Measurements from ENCODE around the gene OR13J1. TPM values are rescaled to one million over a fixed set of nuclear protein-coding genes. Genes with fewer than 3 reads are reported as not detected.
A peak's percentile ranks its signal among the peaks of the same experiment; 100 is the strongest.
"Not testable (repeated sequence)": the region's sequence is repeated elsewhere in the genome, so short reads cannot be mapped to it uniquely, and the experiment has no call there.

OR13J1 gene
- total RNA-seq, 1 donor from 2014 or later, result not detected

DNA sequence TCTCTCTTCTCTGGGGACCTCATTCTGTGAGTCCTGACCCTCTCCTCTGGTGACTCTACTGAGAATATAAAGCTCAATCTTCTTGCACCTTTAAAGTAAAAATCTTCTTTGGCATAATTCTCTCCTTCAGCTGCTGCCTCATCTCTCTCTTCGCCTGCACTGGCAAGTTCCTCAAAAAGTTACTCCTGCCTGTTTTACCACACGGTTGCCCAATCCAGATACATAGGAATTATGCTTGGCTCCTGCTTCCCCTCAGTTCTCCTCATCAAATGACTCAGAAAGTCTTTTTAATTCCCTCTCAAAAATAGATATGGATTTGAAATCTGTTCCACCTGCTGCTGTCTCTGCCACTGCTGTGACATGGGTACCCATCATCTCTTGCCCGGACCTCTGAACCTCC, 21.4 kb upstream of the OR13J1 start:
- no peaks in the 10 kb centered on the region for H3K9me3 Mint-ChIP-seq
- no peak overlapping the region for H3K27ac Mint-ChIP-seq
- no peaks in the 10 kb centered on the region for H3K36me3 Mint-ChIP-seq (ENCODE audit: low read depth)
- H3K4me3 Mint-ChIP-seq, result no peak overlapping the region
- H3K4me1 Mint-ChIP-seq, result no peaks in the 10 kb centered on the region
- peak; percentile 41 for DNase-seq
- peaks cover 41% of the 10 kb centered on the region for H3K27me3 Mint-ChIP-seq
- intact Hi-C loops (cut with micrococcal nuclease), result no loop called here

DNA sequence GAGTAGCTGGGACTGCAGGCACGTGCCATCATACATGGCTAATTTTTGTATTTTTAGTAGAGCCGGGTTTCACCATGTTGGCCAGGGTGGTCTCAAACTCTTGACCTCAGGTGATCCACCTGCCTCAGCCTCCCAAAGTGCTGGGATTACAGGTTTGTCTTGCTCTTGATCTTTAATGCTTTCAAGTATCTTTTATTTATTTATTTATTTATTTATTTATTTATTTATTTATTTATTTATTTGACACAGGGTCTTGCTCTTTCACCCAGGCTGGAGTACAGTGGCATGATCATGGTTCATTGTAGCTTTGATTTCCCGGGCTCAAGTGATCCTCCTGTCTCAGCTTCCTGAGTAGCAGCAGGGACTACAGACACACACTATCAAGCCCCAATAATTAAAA, 14.7 kb upstream of the OR13J1 start:
- H3K4me3 Mint-ChIP-seq; H3K27ac Mint-ChIP-seq; H3K36me3 Mint-ChIP-seq (ENCODE audit: low read depth); H3K9me3 Mint-ChIP-seq; intact Hi-C loops (cut with micrococcal nuclease); H3K4me1 Mint-ChIP-seq; DNase-seq: not testable (repeated sequence)
- H3K27me3 Mint-ChIP-seq, result peaks cover 33% of the 10 kb centered on the region

GRCh38 chr9:35882996-35883395, 12.8 kb upstream of the OR13J1 start:
- Mint-ChIP-seq H3K36me3 (ENCODE audit: low read depth) (no peaks in the 10 kb centered on the region), H3K27me3 (peaks cover 41% of the 10 kb centered on the region), H3K4me3 (no peak overlapping the region), H3K4me1 (no peaks in the 10 kb centered on the region), H3K27ac (no peak overlapping the region), H3K9me3 (no peaks in the 10 kb centered on the region)
- peak; percentile 41 for DNase-seq
- intact Hi-C loops (cut with micrococcal nuclease), result loop anchor here (1.0 kb wide), 2 partner anchors 57 to 93 kb away; no protein-coding TSS in a partner anchor

DNA sequence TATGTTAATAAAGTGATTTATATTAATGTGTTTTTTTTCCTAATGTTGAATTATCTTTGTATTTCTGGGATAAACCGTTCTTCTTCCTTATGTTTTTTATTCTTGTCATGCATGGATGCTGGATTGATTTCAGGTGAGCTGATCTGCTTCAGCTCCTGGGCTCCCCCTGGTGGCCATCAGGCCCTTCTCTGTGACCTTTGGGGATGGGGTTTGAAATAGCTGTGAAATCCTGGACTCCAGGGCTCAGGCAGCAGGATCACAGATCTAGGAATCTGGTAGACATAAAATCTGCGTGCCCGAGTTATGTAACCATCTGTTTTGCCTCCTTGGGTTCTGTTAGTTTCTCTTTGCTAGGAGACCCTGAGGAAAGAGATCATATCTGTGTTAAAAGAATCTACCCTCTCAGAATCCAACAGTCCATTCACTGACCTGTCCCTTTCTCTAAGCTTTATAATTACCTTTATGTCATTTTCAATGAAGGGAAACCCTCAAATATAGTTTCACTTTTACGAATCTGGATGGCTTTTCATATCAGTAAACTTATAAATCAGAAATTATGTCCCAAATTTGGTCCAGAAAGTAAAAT, 12.2 kb upstream of the OR13J1 start:
- intact Hi-C loops (cut with micrococcal nuclease), result loop anchor here (1.0 kb wide), 2 partner anchors 56 to 92 kb away; no protein-coding TSS in a partner anchor
- H3K4me3 Mint-ChIP-seq, result no peak overlapping the region
- no peaks in the 10 kb centered on the region for H3K36me3 Mint-ChIP-seq (ENCODE audit: low read depth)
- H3K27me3 Mint-ChIP-seq, result peaks cover 46% of the 10 kb centered on the region
- H3K27ac Mint-ChIP-seq, result no peak overlapping the region
- no peaks in the 10 kb centered on the region for H3K4me1 Mint-ChIP-seq
- peaks cover 2% of the 10 kb centered on the region for H3K9me3 Mint-ChIP-seq
- DNase-seq, result peak; percentile 93

GRCh38 chr9:35872505-35872904, 2.3 kb upstream of the OR13J1 start:
- intact Hi-C loops (cut with micrococcal nuclease), result no loop called here
- H3K36me3 Mint-ChIP-seq (ENCODE audit: low read depth), result no peaks in the 10 kb centered on the region
- H3K4me3 Mint-ChIP-seq, result no peak overlapping the region
- peaks cover 25% of the 10 kb centered on the region for H3K27me3 Mint-ChIP-seq
- no peak for DNase-seq
- peaks cover 3% of the 10 kb centered on the region for H3K9me3 Mint-ChIP-seq
- no peaks in the 10 kb centered on the region for H3K4me1 Mint-ChIP-seq
- H3K27ac Mint-ChIP-seq, result no peak overlapping the region

GRCh38 chr9:35871545-35871944, 1.3 kb upstream of the OR13J1 start:
- Mint-ChIP-seq H3K27me3 (peaks cover 17% of the 10 kb centered on the region), H3K4me1 (no peaks in the 10 kb centered on the region), H3K4me3 (no peak overlapping the region), H3K27ac (no peak overlapping the region), H3K9me3 (no peaks in the 10 kb centered on the region), H3K36me3 (ENCODE audit: low read depth) (no peaks in the 10 kb centered on the region)
- no peak for DNase-seq
- intact Hi-C loops (cut with micrococcal nuclease), result no loop called here

DNA sequence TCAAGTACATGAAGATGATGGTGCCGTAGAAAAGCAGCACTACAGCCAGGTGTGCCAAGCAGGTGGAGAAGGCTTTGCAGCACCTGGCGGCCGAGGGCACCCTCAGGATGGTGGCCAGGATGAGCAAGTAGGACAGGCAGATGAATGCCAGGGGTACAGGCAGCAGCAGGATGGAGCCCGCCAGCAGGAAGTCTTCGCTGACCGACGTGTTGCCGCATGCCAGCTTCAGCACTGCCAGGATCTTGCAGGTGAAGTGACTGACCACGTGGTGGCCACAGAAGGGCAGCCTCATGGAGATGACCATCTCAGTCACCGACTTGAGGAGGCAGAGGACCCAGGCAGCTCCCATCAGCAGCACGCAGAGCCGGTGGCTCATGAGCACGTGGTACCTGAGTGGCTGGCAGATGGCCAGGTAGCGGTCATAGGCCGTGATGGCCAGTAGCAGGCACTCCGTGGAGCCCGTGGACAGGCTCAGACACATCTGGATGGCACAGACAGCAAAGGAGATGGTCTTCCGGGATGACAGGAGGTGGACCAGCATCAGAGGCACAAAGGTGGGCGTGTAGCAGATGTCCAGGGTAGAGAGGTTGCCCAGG, 482 bp downstream of the OR13J1 start:
- Mint-ChIP-seq H3K4me3 (no peak overlapping the region), H3K36me3 (ENCODE audit: low read depth) (no peaks in the 10 kb centered on the region), H3K27ac (no peak overlapping the region), H3K4me1 (no peaks in the 10 kb centered on the region), H3K9me3 (no peaks in the 10 kb centered on the region), H3K27me3 (peaks cover 2% of the 10 kb centered on the region)
- intact Hi-C loops (cut with micrococcal nuclease), result no loop called here
- peak; percentile 44 for DNase-seq

DNA sequence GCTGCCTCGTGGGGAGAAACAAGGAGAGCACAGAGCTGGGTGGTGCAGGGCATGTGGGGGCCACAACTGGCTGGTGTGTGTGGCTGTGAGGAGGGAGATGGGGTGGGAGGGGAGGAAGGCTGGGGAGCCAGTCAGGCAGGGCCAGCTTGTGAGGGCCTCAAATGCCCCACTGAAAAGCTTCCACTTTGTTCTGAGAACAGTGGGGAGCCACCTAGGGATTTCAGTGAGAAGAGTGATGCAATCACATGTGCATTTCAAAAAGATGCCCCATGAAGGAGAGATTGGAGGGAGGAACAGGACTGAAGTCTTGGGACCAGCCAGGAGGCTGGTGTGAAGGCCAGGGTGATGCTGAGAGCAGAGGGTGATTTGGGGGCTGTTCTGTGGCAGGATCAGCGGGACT, 1.3 kb downstream of the OR13J1 start:
- no peaks in the 10 kb centered on the region for H3K27me3 Mint-ChIP-seq
- intact Hi-C loops (cut with micrococcal nuclease), result no loop called here
- no peaks in the 10 kb centered on the region for H3K9me3 Mint-ChIP-seq
- no peaks in the 10 kb centered on the region for H3K36me3 Mint-ChIP-seq (ENCODE audit: low read depth)
- H3K27ac Mint-ChIP-seq, result no peak overlapping the region
- H3K4me3 Mint-ChIP-seq, result no peak overlapping the region
- no peaks in the 10 kb centered on the region for H3K4me1 Mint-ChIP-seq
- peak; percentile 44 for DNase-seq

DNA sequence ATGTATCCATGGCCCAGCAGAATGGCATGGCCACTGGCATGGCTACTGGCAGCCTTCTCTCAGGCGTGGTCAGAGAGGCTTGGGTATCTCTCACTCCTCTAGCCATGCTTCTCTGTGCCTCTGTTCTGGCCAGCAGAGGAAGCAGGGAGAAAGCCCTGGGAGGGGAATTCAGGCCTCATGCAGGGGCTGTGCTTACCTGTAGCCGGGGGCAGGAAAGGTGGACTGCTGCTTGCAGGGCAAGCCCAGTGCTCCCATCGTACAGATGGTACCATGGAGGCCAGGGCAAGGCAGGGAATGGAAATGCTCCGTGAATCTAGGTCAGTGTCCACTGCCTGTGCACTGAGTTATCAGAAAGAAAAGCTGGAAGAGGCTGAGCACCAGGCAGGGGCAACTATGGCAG, 2.7 kb downstream of the OR13J1 start:
- intact Hi-C loops (cut with micrococcal nuclease), result no loop called here
- H3K27ac Mint-ChIP-seq, result no peak overlapping the region
- DNase-seq, result peak; percentile 43

GRCh38 chr9:35864695-35865255, 5.4 kb downstream of the OR13J1 start:
- H3K4me1 Mint-ChIP-seq, result no peaks in the 10 kb centered on the region
- DNase-seq, result peak; percentile 26
- no peaks in the 10 kb centered on the region for H3K36me3 Mint-ChIP-seq (ENCODE audit: low read depth)
- H3K9me3 Mint-ChIP-seq, result no peaks in the 10 kb centered on the region
- intact Hi-C loops (cut with micrococcal nuclease), result no loop called here
- no peak overlapping the region for H3K27ac Mint-ChIP-seq
- H3K27me3 Mint-ChIP-seq, result peaks cover 8% of the 10 kb centered on the region
- H3K4me3 Mint-ChIP-seq, result no peak overlapping the region

More for the DNA sequence above, 2.7 kb downstream of the OR13J1 start:
- no peak overlapping the region for H3K4me3 Mint-ChIP-seq
- no peaks in the 10 kb centered on the region for H3K4me1 Mint-ChIP-seq
- peaks cover 3% of the 10 kb centered on the region for H3K27me3 Mint-ChIP-seq
- H3K36me3 Mint-ChIP-seq (ENCODE audit: low read depth), result no peaks in the 10 kb centered on the region
- no peaks in the 10 kb centered on the region for H3K9me3 Mint-ChIP-seq

- intact Hi-C loops (cut with micrococcal nuclease), result no loop called here
Measured at GRCh38 chr9:35863583-35863982, 6.6 kb downstream of the OR13J1 start.

GRCh38 chr9:35862328-35862727, 7.9 kb downstream of the OR13J1 start:
- no peak overlapping the region for H3K27ac Mint-ChIP-seq
- H3K27me3 Mint-ChIP-seq, result peaks cover 8% of the 10 kb centered on the region
- peaks cover 3% of the 10 kb centered on the region for H3K4me1 Mint-ChIP-seq
- no peaks in the 10 kb centered on the region for H3K36me3 Mint-ChIP-seq (ENCODE audit: low read depth)
- H3K9me3 Mint-ChIP-seq, result no peaks in the 10 kb centered on the region
- no peak for DNase-seq
- intact Hi-C loops (cut with micrococcal nuclease), result no loop called here
- H3K4me3 Mint-ChIP-seq, result no peak overlapping the region

More at GRCh38 chr9:35863583-35863982, 6.6 kb downstream of the OR13J1 start:
- Mint-ChIP-seq H3K4me3 (no peak overlapping the region), H3K9me3 (no peaks in the 10 kb centered on the region), H3K4me1 (peaks cover 1% of the 10 kb centered on the region), H3K27me3 (peaks cover 8% of the 10 kb centered on the region), H3K36me3 (ENCODE audit: low read depth) (no peaks in the 10 kb centered on the region), H3K27ac (no peak overlapping the region)
- peak; percentile 46 for DNase-seq

DNA sequence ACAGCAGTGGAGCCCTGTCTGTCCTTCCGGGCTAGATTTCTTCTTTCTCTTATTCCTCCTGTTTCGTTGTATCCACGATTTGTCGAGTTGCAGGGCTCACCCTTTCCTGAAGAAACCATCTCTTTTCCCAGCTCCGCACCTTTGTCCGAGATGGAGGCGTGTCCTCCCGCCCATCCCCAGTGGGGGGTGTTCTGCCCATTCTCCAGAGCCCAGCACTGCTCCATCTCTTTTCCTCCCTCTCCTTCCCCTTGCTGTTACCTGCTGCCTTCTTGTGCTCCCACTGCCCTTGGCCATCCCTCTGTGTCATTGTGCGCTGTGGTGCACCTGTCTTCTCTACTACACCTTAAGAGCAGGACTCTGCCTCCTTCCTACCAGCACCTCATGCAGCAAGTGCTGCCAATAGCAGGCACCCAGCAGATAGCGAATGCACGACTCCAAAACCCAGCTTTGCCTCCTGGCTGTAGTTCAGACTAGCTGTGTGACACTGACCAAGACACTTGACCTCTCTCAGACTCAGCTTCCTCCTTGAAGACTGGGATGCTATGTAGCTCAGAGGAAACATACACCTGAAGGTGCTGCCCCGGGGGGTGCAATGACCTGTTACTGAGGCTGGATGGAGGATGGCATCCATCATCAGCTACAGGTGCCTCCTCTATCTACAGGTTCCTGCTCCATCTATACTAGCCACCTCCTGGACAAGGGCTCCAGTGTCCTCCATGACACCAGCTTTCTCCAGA, 8.9 kb downstream of the OR13J1 start:
- H3K27ac Mint-ChIP-seq, result no peak overlapping the region
- peaks cover 11% of the 10 kb centered on the region for H3K27me3 Mint-ChIP-seq
- H3K36me3 Mint-ChIP-seq (ENCODE audit: low read depth), result no peaks in the 10 kb centered on the region
- intact Hi-C loops (cut with micrococcal nuclease), result no loop called here
- DNase-seq, result no peak
- no peak overlapping the region for H3K4me3 Mint-ChIP-seq
- no peaks in the 10 kb centered on the region for H3K9me3 Mint-ChIP-seq
- peaks cover 3% of the 10 kb centered on the region for H3K4me1 Mint-ChIP-seq

GRCh38 chr9:35859990-35860339, 10.2 kb downstream of the OR13J1 start:
- Mint-ChIP-seq H3K4me1 (peaks cover 3% of the 10 kb centered on the region), H3K27me3 (peaks cover 11% of the 10 kb centered on the region), H3K36me3 (ENCODE audit: low read depth) (no peaks in the 10 kb centered on the region), H3K4me3 (no peak overlapping the region), H3K27ac (no peak overlapping the region), H3K9me3 (no peaks in the 10 kb centered on the region)
- intact Hi-C loops (cut with micrococcal nuclease), result no loop called here
- no peak for DNase-seq
